Suprapubic skin (tissue), 3 donors: ENCODE data around the gene ADAMTS2.

Experiments used
- EP300 ChIP-seq: sonication (generic); formaldehyde crosslinking; IDR thresholded peaks from one replicate; pipeline ENCODE4 v1.6.1; 2017; ENCODE audit warnings: antibody characterized with exemption
- POLR2A ChIP-seq, 2 donors: fragments of 450-650 bp; IDR thresholded peaks; one replicate each; pipeline ENCODE4 v1.6.1; 2017; ENCODE audit warnings: antibody characterized with exemption in 2 of 2, mild to moderate bottlenecking in 2 of 2, moderate library complexity in 2 of 2
- TF ChIP-seq, protein P1 (sequence below), 2 donors: fragments of 200-600 bp in 1 of 2; fragments of 450-650 bp in 1 of 2; sonication (generic) in 1 of 2; IDR thresholded peaks; one replicate each; pipeline ENCODE4 v1.5.1; 2016 to 2019; ENCODE audit warnings: antibody characterized with exemption in 2 of 2, mild to moderate bottlenecking in 1 of 2, moderate library complexity in 1 of 2

DNA sequence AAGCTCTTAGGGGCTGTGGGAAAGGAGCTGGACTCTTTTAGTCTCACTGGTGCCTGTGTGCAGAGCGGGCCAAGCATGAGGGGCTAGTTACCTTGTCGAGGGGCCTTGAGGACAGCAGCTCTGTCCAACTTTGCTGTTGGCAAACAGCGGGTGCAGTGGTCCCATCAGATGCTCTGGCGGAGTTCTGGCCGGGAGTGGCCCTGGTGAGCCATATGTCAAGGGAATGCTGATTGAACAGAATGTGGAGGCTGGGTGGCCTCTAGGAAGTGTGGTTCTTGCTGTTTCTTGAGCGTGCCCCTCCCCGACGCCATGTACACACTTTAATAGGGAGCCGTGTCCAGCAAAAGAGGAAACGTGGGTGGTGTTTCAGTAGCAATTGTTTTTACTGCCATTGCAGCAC is 3.6 kb upstream of the ADAMTS2 start:
- TF ChIP-seq, protein P1, sequence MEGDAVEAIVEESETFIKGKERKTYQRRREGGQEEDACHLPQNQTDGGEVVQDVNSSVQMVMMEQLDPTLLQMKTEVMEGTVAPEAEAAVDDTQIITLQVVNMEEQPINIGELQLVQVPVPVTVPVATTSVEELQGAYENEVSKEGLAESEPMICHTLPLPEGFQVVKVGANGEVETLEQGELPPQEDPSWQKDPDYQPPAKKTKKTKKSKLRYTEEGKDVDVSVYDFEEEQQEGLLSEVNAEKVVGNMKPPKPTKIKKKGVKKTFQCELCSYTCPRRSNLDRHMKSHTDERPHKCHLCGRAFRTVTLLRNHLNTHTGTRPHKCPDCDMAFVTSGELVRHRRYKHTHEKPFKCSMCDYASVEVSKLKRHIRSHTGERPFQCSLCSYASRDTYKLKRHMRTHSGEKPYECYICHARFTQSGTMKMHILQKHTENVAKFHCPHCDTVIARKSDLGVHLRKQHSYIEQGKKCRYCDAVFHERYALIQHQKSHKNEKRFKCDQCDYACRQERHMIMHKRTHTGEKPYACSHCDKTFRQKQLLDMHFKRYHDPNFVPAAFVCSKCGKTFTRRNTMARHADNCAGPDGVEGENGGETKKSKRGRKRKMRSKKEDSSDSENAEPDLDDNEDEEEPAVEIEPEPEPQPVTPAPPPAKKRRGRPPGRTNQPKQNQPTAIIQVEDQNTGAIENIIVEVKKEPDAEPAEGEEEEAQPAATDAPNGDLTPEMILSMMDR (IDR thresholded peaks at IDR 0.05): no peak
- TF ChIP-seq POLR2A (IDR thresholded peaks at IDR 0.05): no peak
- TF ChIP-seq EP300: no peak
